Activated CD8-positive, alpha-beta memory T cell treated with anti-CD3 and anti-CD28 coated beads, Interleukin-2, amount 10 ng/mL, durations not matched to agents 7 days and 5 days (primary cell): Measurements from ENCODE around the gene RTF1. TPM values are rescaled to one million over a fixed set of nuclear protein-coding genes. Genes with fewer than 3 reads are reported as not detected.
"Not testable (repeated sequence)": the region's sequence is repeated elsewhere in the genome, so short reads cannot be mapped to it uniquely, and the experiment has no call there.

ENCODE experiments used
- ATAC-seq: fragments of 150-1000 bp; cut with Tn5 transposase; one replicate; pipeline ENCODE4 v1.10.0; 2021; ENCODE audit warnings: moderate library complexity
- CTCF ChIA-PET: fragments of 350-600 bp; sonication (Branson Sonifier 250); formaldehyde crosslinking; loops from one replicate; lab custom pipeline; 2021; ENCODE audit warnings: antibody characterized with exemption; lab: Charles Lee
- DNase-seq: peaks from one replicate; pipeline ENCODE4 v3.0.0-alpha.2; 2020
- H3K27ac Mint-ChIP-seq: one replicate; pipeline ENCODE4 v1.8.0; 2021; ENCODE audit warnings: mild to moderate bottlenecking, mixed read lengths
- H3K27me3 Mint-ChIP-seq: one replicate; pipeline ENCODE4 v1.8.0; 2021; ENCODE audit warnings: mixed read lengths
- H3K36me3 Mint-ChIP-seq: one replicate; pipeline ENCODE4 v1.8.0; 2021; ENCODE audit warnings: mild to moderate bottlenecking, mixed read lengths
- H3K4me1 Mint-ChIP-seq: one replicate; pipeline ENCODE4 v1.8.0; 2021; ENCODE audit warnings: mixed read lengths
- H3K4me3 Mint-ChIP-seq: one replicate; pipeline ENCODE4 v1.8.0; 2021; ENCODE audit warnings: mild to moderate bottlenecking, moderate library complexity, mixed read lengths
- H3K9me3 Mint-ChIP-seq: one replicate; pipeline ENCODE4 v1.8.0; 2022; ENCODE audit warnings: low read depth, mixed read lengths
- total RNA-seq, 2 experiments: library from RNA; stranded (reverse); gene quantifications; one replicate each; pipeline ENCODE4 v1.2.3, GENCODE V29; 2021

Gene RTF1
- 10 to 100 TPM; 36.3 to 43.4 TPM for total RNA-seq

DNA sequence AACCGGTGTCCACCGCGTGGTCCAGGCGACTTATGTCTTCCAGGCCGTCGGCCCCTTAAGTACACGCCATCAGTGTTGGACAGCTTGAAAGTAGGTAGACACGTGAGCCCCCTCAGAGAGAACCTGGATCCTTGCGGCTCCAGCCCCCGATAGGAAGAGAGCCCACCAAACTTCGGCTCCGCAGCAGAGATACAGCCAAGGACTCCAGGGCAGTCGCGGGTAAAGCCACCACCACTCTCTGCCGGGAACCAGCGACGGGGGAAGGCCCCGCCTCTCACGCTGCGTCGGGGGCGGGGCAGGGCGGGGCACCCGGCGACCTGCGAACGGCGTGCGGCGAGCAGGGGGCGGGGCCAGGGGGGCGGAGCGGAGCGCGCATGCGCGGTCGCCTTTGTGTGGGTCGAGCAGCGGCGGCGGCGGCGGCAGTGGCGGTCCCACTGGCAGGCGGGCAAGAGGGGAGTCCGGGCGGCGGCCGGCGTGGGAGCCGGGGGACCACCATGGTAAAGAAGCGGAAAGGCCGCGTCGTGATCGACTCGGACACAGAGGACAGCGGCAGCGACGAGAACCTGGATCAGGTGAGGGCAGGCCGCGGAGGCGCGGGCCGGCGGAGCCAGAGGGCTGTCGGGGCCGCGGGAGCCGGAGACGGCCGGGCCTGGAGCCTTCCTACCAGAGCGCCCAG, at the start of gene RTF1:
RTF1 (plus strand) TSS at position 354 of the 676 bp plus-strand sequence; CDS start at position 375, 21 bp downstream.
- DNase-seq (peak; percentile 96), ATAC-seq (peak; percentile 95)
- H3K9me3 Mint-ChIP-seq: no peaks in the 10 kb centered on the region
- peak within 1 kb of the TSS; percentile 92 for H3K27ac Mint-ChIP-seq
- H3K36me3 Mint-ChIP-seq: peaks cover 1% of the 10 kb centered on the region
- no peaks in the 10 kb centered on the region for H3K27me3 Mint-ChIP-seq
- peak within 1 kb of the TSS; percentile 95 for H3K4me3 Mint-ChIP-seq
- CTCF ChIA-PET: interaction anchor here (1.6 kb wide), 1 partner anchor 13 kb away, joined by 7 read pairs; no protein-coding TSS in a partner anchor
- H3K4me1 Mint-ChIP-seq: peaks cover 37% of the 10 kb centered on the region

DNA sequence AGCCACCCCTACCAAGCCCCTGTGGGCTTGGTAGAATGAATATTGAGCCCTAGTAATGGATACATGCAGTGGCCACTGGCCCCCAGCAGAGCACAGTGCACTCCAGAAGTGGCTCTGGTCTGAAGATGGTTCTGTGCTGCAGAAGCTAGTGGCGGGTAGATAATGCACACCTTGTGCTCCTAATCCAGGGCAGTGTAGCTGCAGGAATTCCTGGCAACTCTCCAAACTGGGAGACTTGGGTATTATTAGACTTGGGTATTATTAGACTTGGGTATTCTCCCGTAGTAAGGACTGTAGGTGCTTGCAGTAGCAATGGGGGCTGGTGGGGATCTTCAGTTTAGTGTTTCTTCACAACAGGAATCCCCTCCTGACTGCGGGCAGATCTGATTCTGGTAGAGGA, 49.5 kb upstream of the RTF1 start:
- peaks cover 59% of the 10 kb centered on the region for H3K36me3 Mint-ChIP-seq
- CTCF ChIA-PET: no interaction called here
- no peaks in the 10 kb centered on the region for H3K9me3 Mint-ChIP-seq
- ATAC-seq (no peak), DNase-seq (no peak)
- H3K27me3 Mint-ChIP-seq: no peaks in the 10 kb centered on the region
- H3K4me1 Mint-ChIP-seq: no peaks in the 10 kb centered on the region
- H3K4me3 Mint-ChIP-seq: no peak overlapping the region
- no peak overlapping the region for H3K27ac Mint-ChIP-seq

DNA sequence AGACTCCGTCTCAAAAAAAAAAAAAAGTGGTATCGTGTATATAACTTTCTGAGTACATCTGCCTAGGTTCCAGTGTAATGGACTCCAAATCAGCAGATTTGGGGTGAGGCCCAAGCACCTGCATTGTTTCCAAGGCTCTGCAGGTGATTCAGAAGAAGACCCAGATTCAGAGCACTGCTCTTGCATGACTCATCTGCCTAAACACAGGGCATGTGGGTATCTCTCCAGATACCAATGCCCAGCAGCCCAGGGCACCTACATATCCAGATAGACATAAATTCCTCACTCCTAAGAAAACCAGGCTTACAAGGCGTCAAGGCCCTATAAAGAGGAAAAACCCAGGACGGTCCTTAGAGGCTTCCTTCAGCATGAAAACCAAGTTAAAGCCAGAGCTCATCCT, 38.9 kb upstream of the RTF1 start:
- Mint-ChIP-seq H3K4me1 (no peaks in the 10 kb centered on the region), H3K4me3 (no peak overlapping the region), H3K9me3 (no peaks in the 10 kb centered on the region), H3K27me3 (no peaks in the 10 kb centered on the region), H3K27ac (no peak overlapping the region), H3K36me3 (peaks cover 49% of the 10 kb centered on the region)
- no peak for DNase-seq
- CTCF ChIA-PET: interaction anchor here (0.7 to 1.2 kb wide), 2 partner anchors 15 to 28 kb away, joined by 3 read pairs; no protein-coding TSS in a partner anchor
- no peak for ATAC-seq

DNA sequence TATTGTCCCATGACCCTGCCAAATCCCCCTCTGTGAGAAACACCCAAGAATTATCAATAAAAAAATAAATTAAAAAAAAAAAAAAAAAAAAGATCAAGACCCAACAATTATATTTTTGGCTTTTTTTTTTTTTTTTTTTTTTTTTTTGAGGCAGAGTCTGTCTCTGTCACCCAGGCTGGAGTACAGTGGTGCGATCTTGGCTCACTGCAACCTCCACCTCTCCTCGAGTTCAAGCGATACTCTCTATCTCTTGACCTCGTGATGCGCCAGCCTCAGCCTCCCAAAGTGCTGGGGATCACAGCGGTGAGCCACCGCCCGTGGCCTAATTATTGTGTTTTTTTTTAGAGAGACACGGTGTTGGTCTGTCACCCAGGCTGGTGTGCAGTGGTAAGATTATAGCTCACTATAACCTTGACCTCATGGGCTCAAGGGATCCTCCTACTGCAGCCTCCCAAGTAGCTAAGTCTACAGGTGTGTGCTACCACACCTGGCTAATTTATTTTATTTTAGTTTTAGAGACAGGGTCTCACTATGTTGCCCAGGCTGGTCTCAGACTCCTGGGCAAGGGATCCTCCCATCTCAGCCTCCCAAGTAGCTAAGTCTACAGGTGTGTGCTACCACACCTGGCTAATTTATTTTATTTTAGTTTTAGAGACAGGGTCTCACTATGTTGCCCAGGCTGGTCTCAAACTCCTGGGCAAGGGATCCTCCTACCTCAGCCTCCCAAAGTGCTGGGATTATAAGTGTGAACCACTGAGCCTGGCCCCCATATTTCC, 32.7 kb upstream of the RTF1 start:
- DNase-seq, H3K27ac Mint-ChIP-seq, H3K4me3 Mint-ChIP-seq, H3K4me1 Mint-ChIP-seq, ATAC-seq, CTCF ChIA-PET, H3K9me3 Mint-ChIP-seq, H3K27me3 Mint-ChIP-seq: not testable (repeated sequence)
- peaks cover 27% of the 10 kb centered on the region for H3K36me3 Mint-ChIP-seq

DNA sequence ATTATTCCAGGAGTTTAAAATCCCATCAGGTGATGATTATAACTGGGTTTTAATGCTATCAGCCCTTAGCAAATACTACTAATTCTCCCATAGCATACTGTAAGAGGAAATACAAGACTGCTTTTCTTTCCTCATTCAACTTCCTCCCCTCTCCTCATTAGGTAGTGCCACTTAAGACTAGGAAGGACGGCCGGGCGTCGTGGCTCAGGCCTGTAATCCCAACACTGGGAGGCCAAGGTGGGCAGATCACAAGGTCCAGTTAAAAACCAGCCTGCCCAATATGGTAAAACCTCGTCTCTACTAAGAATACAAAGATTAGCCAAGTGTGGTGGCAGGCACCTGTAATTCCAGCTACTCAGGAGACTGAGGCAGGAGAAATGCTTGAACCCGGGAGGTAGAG, 29.2 kb upstream of the RTF1 start:
- H3K4me1 Mint-ChIP-seq: no peaks in the 10 kb centered on the region
- CTCF ChIA-PET: no interaction called here
- ATAC-seq: no peak
- no peak for DNase-seq
- H3K27ac Mint-ChIP-seq: no peak overlapping the region
- H3K36me3 Mint-ChIP-seq: peaks cover 5% of the 10 kb centered on the region
- H3K9me3 Mint-ChIP-seq: no peaks in the 10 kb centered on the region
- H3K27me3 Mint-ChIP-seq: no peaks in the 10 kb centered on the region
- no peak overlapping the region for H3K4me3 Mint-ChIP-seq

DNA sequence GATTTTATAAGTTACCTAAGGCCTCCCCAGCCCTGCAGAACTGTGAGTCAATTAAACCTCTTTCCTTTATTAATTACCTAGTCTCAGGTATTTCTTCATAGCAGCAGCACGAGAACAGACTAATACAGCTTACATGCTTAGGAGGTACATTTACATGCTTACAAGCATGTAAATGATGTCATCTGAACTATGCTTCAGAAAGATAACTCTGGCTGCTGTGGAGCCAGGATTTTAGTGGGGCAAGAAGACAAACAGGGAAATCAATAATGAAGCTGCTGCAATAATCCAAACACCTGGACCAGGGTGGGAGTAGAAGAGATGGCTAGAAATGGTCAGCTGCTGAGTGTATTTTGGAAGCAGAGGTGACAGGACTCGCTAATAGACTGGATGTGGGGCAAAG, 24.2 kb upstream of the RTF1 start:
- Mint-ChIP-seq H3K4me3 (no peak overlapping the region), H3K9me3 (no peaks in the 10 kb centered on the region), H3K27me3 (no peaks in the 10 kb centered on the region), H3K27ac (no peak overlapping the region), H3K4me1 (peaks cover 11% of the 10 kb centered on the region), H3K36me3 (peaks cover 21% of the 10 kb centered on the region)
- DNase-seq (no peak), ATAC-seq (no peak)
- CTCF ChIA-PET: no interaction called here

DNA sequence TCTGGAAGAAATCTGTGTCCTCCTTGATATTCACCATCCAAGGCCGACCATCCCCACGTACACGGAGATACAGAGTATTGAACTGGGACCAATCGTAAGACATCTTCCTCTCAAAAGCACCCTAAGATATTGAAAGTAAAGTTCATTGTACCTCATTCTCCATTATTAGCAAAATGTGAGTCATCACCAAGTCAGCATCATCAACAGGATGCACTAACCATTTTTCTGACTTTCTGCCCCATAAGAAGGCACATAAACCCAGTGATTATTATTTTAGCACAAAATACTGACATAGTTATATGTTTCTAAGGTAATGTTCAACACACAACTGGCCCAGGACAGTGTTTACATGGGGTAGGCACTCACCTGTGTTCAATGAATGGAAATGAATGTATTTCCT, 22.0 kb upstream of the RTF1 start:
- DNase-seq (no peak), ATAC-seq (no peak)
- H3K27me3 Mint-ChIP-seq: no peaks in the 10 kb centered on the region
- H3K9me3 Mint-ChIP-seq: no peaks in the 10 kb centered on the region
- peaks cover 20% of the 10 kb centered on the region for H3K36me3 Mint-ChIP-seq
- CTCF ChIA-PET: no interaction called here
- H3K4me3 Mint-ChIP-seq: no peak overlapping the region
- H3K4me1 Mint-ChIP-seq: peaks cover 11% of the 10 kb centered on the region
- H3K27ac Mint-ChIP-seq: no peak overlapping the region

DNA sequence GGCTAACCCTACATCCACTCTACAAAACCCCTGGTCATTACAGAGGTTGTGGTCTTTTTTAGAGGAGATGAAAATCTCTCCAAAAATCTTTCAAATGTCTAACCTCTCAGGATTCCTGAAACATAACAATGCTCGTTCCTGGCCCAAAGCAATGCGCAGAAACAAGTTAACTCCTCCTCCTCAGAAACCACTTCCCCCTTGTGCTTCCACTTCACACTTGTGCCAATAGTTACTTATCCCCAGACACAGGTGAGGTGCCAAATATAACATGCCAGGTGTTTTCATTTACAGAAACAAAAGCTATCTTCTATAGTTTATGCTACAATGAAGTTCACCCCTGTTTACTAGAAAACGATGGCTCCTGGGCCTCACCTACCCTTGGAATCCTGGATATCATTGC, 20.8 kb upstream of the RTF1 start:
- Mint-ChIP-seq H3K27me3 (no peaks in the 10 kb centered on the region), H3K27ac (no peak overlapping the region)
- CTCF ChIA-PET: no interaction called here

DNA sequence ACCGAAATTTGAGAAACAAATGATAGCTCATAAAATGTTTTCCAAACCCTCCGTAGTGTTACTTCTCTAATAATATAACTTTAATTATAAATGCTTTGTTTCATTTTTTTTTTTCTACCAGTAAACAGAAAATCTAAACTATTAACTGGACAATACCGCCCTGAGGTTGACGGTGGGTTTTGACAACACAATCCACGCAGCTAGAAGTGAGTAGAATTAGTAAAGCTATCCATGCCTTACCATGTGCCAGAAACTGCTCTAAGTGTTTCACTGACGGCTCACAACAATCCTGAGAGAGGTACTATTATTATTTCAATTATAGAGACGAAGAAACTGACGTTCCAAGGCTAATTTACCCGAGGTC, 15.0 kb upstream of the RTF1 start:
- ATAC-seq: peak; percentile 22
- Mint-ChIP-seq H3K4me3 (peak overlapping the region; percentile 87), H3K36me3 (peaks cover 5% of the 10 kb centered on the region), H3K27ac (peak overlapping the region; percentile 93), H3K27me3 (no peaks in the 10 kb centered on the region), H3K9me3 (no peaks in the 10 kb centered on the region), H3K4me1 (peaks cover 22% of the 10 kb centered on the region)
- CTCF ChIA-PET: interaction anchor here (0.8 kb wide), 1 partner anchor 503 kb away, joined by 4 read pairs; no protein-coding TSS in a partner anchor
- no peak for DNase-seq

More for the DNA sequence above, 20.8 kb upstream of the RTF1 start:
- H3K9me3 Mint-ChIP-seq: no peaks in the 10 kb centered on the region
- H3K4me1 Mint-ChIP-seq: peaks cover 13% of the 10 kb centered on the region
- H3K36me3 Mint-ChIP-seq: peaks cover 22% of the 10 kb centered on the region
- no peak overlapping the region for H3K4me3 Mint-ChIP-seq
- ATAC-seq (no peak), DNase-seq (no peak)

DNA sequence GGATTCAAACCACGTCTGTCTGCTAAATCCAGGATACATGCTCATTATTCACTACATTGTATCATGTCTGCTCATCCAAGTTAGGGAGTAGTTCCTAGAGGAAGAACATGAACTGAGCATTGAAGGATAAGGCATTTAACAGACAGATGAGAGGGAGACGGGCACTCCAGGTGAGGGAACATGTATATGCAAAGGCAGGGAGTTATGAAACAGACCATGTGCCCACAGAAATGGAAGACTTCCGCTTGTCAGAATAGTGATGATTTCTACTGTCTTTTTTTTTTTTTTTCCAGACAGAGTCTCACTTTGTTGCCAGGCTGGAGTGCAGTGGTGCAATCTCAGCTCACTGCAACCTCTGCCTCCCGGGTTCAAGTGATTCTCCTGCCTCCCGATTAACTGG, 9.6 kb upstream of the RTF1 start:
- ATAC-seq: no peak
- no peak for DNase-seq
- no peak overlapping the region for H3K4me3 Mint-ChIP-seq
- H3K4me1 Mint-ChIP-seq: peaks cover 17% of the 10 kb centered on the region
- H3K36me3 Mint-ChIP-seq: peaks cover 3% of the 10 kb centered on the region
- H3K9me3 Mint-ChIP-seq: no peaks in the 10 kb centered on the region
- no peaks in the 10 kb centered on the region for H3K27me3 Mint-ChIP-seq
- CTCF ChIA-PET: interaction anchor here (1.6 kb wide), 1 partner anchor 8 kb away, joined by 3 read pairs; no protein-coding TSS in a partner anchor
- H3K27ac Mint-ChIP-seq: no peak overlapping the region

DNA sequence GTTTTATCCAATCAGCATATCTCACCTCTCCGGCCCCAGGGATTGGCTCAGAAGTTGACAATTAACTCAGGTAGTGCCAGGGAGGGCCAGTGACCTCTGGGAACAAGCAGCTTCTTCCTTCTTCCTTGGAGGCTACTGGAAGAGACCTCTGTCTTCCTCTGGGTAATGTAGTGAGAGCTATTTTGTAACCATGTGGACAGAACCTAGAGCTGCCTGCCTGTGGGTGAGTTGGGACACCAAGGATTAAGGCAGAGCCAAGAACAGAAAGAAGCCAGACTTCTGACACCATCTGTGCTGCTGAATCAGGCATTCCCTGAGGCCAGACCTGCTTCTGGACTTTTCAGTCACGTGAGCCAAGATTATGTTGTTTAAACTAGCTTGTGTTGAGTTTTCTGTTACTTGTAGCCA, 8.7 kb upstream of the RTF1 start:
- H3K36me3 Mint-ChIP-seq: peaks cover 3% of the 10 kb centered on the region
- CTCF ChIA-PET: no interaction called here
- ATAC-seq: no peak
- H3K9me3 Mint-ChIP-seq: no peaks in the 10 kb centered on the region
- no peak overlapping the region for H3K27ac Mint-ChIP-seq
- H3K4me3 Mint-ChIP-seq: no peak overlapping the region
- no peak for DNase-seq
- peaks cover 12% of the 10 kb centered on the region for H3K4me1 Mint-ChIP-seq
- no peaks in the 10 kb centered on the region for H3K27me3 Mint-ChIP-seq

DNA sequence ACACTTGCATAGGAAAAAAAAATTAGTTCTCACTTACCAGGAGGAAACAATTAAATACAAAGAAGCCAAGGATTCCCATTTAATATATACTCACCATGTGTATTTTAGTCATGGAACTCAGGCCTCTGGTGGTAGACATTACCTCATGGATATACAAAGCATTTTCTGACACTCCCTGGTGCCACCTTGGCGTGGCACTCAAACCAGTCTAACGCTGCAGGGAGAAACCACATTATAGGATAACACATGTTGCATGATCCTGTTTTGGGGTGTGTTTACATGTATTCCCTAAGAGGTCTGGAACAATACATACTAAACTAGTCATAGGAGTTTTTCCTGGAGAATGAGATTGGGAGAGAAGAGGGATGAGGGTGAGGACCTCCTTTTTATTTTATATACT, 5.9 kb upstream of the RTF1 start:
- no peak overlapping the region for H3K27ac Mint-ChIP-seq
- CTCF ChIA-PET: no interaction called here

DNA sequence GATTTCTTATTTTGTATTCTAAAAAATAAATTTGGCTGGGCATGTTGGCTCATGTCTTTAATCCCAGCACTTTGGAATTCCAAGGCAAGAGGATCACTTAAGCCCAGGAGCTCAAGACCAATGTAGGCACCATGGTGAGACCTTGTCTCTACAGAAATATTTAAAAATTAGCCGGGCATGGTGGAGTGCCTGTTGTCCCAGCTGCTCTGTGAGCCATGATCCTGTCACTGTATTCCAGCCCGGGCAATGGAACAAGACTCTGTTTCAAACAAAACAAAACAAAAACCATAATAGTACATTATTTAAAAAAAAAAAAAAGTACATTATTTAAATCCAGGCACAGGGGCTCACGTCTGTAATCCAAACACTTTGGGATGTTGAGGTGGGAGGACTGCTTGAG, 5.5 kb upstream of the RTF1 start:
- peaks cover 10% of the 10 kb centered on the region for H3K4me1 Mint-ChIP-seq
- DNase-seq (no peak), ATAC-seq (no peak)
- H3K4me3 Mint-ChIP-seq: no peak overlapping the region
- CTCF ChIA-PET: no interaction called here
- H3K36me3 Mint-ChIP-seq: no peaks in the 10 kb centered on the region
- H3K27me3 Mint-ChIP-seq: no peaks in the 10 kb centered on the region
- no peak overlapping the region for H3K27ac Mint-ChIP-seq
- no peaks in the 10 kb centered on the region for H3K9me3 Mint-ChIP-seq

More for the DNA sequence above, 5.9 kb upstream of the RTF1 start:
- Mint-ChIP-seq H3K36me3 (no peaks in the 10 kb centered on the region), H3K27me3 (no peaks in the 10 kb centered on the region), H3K4me1 (peaks cover 6% of the 10 kb centered on the region), H3K9me3 (no peaks in the 10 kb centered on the region), H3K4me3 (no peak overlapping the region)
- no peak for DNase-seq
- no peak for ATAC-seq
